ENCODE results near the gene MRTFA. TPM values are rescaled to one million over a fixed set of nuclear protein-coding genes. Genes with fewer than 3 reads are reported as not detected.

Gene MRTFA
- total RNA-seq, 2 experiments from 2014 or later = 47.7 to 66.9 TPM

GRCh38 chr22:40529821-40530220, 106.7 kb downstream of the MRTFA start:
- H3K4me1 ChIP-seq (ENCODE audit: insufficient read depth, low read length, poor library complexity, severe bottlenecking) = peaks cover 50% of the 10 kb centered on the region
- POLR2A ChIA-PET = interaction anchor here (1.1 to 1.3 kb wide), 2 partner anchors 14 to 39 kb away, joined by 3 read pairs; no protein-coding TSS in a partner anchor
- BruUV-seq (replicated peaks) = no TSS peak

DNA sequence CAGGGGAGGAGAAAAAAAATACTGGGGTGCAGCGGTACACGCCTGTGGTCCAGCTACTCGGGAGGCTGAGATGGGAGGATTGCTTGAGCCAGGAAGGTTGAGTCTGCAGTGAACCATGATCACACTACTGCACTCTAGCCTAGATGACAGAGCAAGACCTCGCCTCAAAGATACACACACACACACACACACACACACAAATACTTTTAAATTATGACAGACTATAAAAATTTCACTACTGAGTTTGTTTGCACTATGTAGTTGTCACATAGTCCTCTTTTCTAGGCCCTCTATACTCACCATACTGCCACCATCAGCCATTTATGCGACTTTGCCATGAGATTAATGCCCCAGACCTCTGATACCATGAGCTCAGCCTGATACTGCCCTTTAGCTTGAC, 109.6 kb downstream of the MRTFA start:
- Histone ChIP-seq H3K27ac (ENCODE audit: low read depth, low read length, poor library complexity, severe bottlenecking) (no peak overlapping the region), H3K4me2 (ENCODE audit: low read length) (no peak overlapping the region), H2AFZ (ENCODE audit: low read length) (no peak overlapping the region), H3K4me3 (ENCODE audit: low read depth, low read length, poor library complexity, severe bottlenecking) (no peak overlapping the region), H3K79me2 (ENCODE audit: insufficient read depth, low read depth, low read length) (peaks cover 50% of the 10 kb centered on the region; the same call in 1 of the 2 replicates), H4K20me1 (ENCODE audit: insufficient read depth, low read length) (no peaks in the 10 kb centered on the region), H3K9me2 (ENCODE audit: insufficient read depth, low read length) (no peaks in the 10 kb centered on the region), H3K4me1 (ENCODE audit: insufficient read depth, low read length, poor library complexity, severe bottlenecking) (peaks cover 30% of the 10 kb centered on the region), H3K36me3 (ENCODE audit: insufficient read depth, low read length) (no peaks in the 10 kb centered on the region; the same call in 1 of the 2 replicates), H3K9me3 (ENCODE audit: low read length) (no peaks in the 10 kb centered on the region)
- DNase-seq (ENCODE audit: low spot score) = no peak
- no TSS peak for BruUV-seq (replicated peaks)
- TF ChIP-seq EZH2phosphoT487 (IDR thresholded peaks at IDR 0.05; ENCODE audit: borderline replicate concordance, low read depth, low read length) (no peak), CTCF (conservative IDR thresholded peaks at IDR 0.05; ENCODE audit: low read length) (no peak)
- ChIA-PET POLR2A (interaction anchor here (0.7 to 0.8 kb wide), 4 partner anchors 56 to 124 kb away, joined by 3 to 4 read pairs (median 4); no protein-coding TSS in a partner anchor), CTCF (ENCODE audit: unreplicated experiment) (no interaction called here)
- intact Hi-C loops (cut with micrococcal nuclease; ENCODE audit: unreplicated experiment) = loop anchor here (10.0 kb wide), 1 partner anchor 228 kb away; no protein-coding TSS in a partner anchor

More at GRCh38 chr22:40529821-40530220, 106.7 kb downstream of the MRTFA start:
- TF ChIP-seq EZH2phosphoT487 (IDR thresholded peaks at IDR 0.05; ENCODE audit: borderline replicate concordance, low read depth, low read length) (no peak), CTCF (conservative IDR thresholded peaks at IDR 0.05; ENCODE audit: low read length) (no peak)
- no peaks in the 10 kb centered on the region for H3K9me2 ChIP-seq (ENCODE audit: insufficient read depth, low read length)
- intact Hi-C loops (cut with micrococcal nuclease; ENCODE audit: unreplicated experiment) = loop anchor here (5.0 to 10.0 kb wide), 2 partner anchors 62 to 225 kb away; no protein-coding TSS in a partner anchor
- peak overlapping the region; percentile 86; the same call in 1 of the 2 replicates for H3K4me2 ChIP-seq (ENCODE audit: low read length)
- H3K27ac ChIP-seq (ENCODE audit: low read depth, low read length, poor library complexity, severe bottlenecking) = no peak overlapping the region
- no peak overlapping the region for H3K4me3 ChIP-seq (ENCODE audit: low read depth, low read length, poor library complexity, severe bottlenecking)
- H2AFZ ChIP-seq (ENCODE audit: low read length) = no peak overlapping the region
- CTCF ChIA-PET (ENCODE audit: unreplicated experiment) = no interaction called here
- no peak for DNase-seq (ENCODE audit: low spot score)
- no peaks in the 10 kb centered on the region for H3K36me3 ChIP-seq (ENCODE audit: insufficient read depth, low read length)
- no peaks in the 10 kb centered on the region for H3K9me3 ChIP-seq (ENCODE audit: low read length)
- no peaks in the 10 kb centered on the region for H4K20me1 ChIP-seq (ENCODE audit: insufficient read depth, low read length)
- peaks cover 55% of the 10 kb centered on the region for H3K79me2 ChIP-seq (ENCODE audit: insufficient read depth, low read depth, low read length)

- POLR2A ChIA-PET = interaction anchor here (0.8 to 1.1 kb wide), 3 partner anchors 13 to 86 kb away, joined by 3 to 4 read pairs (median 3); no protein-coding TSS in a partner anchor
- no peak overlapping the region for H2AFZ ChIP-seq (ENCODE audit: low read length)
- H3K4me1 ChIP-seq (ENCODE audit: insufficient read depth, low read length, poor library complexity, severe bottlenecking) = peaks cover 16% of the 10 kb centered on the region
- no peak overlapping the region for H3K27ac ChIP-seq (ENCODE audit: low read depth, low read length, poor library complexity, severe bottlenecking)
- TF ChIP-seq EZH2phosphoT487 (IDR thresholded peaks at IDR 0.05; ENCODE audit: borderline replicate concordance, low read depth, low read length) = no peak
- TF ChIP-seq CTCF (conservative IDR thresholded peaks at IDR 0.05; ENCODE audit: low read length) = peak; percentile 98
- intact Hi-C loops (cut with micrococcal nuclease; ENCODE audit: unreplicated experiment) = loop anchor here (1.0 to 10.0 kb wide), 3 partner anchors 111 to 229 kb away; partner anchors contain the start of gene MRTFA
- no peaks in the 10 kb centered on the region for H4K20me1 ChIP-seq (ENCODE audit: insufficient read depth, low read length)
- H3K4me2 ChIP-seq (ENCODE audit: low read length) = no peak overlapping the region
- H3K36me3 ChIP-seq (ENCODE audit: insufficient read depth, low read length) = no peaks in the 10 kb centered on the region; the same call in 1 of the 2 replicates
- peak; percentile 72 for DNase-seq (ENCODE audit: low spot score)
- no TSS peak for BruUV-seq (replicated peaks)
- no peak overlapping the region for H3K4me3 ChIP-seq (ENCODE audit: low read depth, low read length, poor library complexity, severe bottlenecking)
- CTCF ChIA-PET (ENCODE audit: unreplicated experiment) = interaction anchor here (1.4 to 1.7 kb wide), 2 partner anchors 8 to 121 kb away, joined by 4 to 8 read pairs; no protein-coding TSS in a partner anchor
- H3K9me3 ChIP-seq (ENCODE audit: low read length) = no peaks in the 10 kb centered on the region
- no peaks in the 10 kb centered on the region for H3K9me2 ChIP-seq (ENCODE audit: insufficient read depth, low read length)
- peaks cover 35% of the 10 kb centered on the region; the same call in 1 of the 2 replicates for H3K79me2 ChIP-seq (ENCODE audit: insufficient read depth, low read depth, low read length)
Measured at GRCh38 chr22:40525250-40525884, 111.2 kb downstream of the MRTFA start.
